GM18517 (cell line): ENCODE measurements around the gene OR4K13.

Experiments
- ATAC-seq: cut with Tn5 transposase; IDR thresholded peaks from one replicate; pipeline ENCODE4 v1.9.1; 2021; ENCODE audit warnings: mild to moderate bottlenecking, moderate library complexity; ENCODE audit not compliant: unreplicated experiment

The OR4K13 gene, protein sequence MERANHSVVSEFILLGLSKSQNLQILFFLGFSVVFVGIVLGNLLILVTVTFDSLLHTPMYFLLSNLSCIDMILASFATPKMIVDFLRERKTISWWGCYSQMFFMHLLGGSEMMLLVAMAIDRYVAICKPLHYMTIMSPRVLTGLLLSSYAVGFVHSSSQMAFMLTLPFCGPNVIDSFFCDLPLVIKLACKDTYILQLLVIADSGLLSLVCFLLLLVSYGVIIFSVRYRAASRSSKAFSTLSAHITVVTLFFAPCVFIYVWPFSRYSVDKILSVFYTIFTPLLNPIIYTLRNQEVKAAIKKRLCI

GRCh38 chr14:20035938-20036337, at the start of gene OR4K13:
Gene OR4K13, minus strand, starts transcription at chr14:20036038. Its CDS starts 1,280 bp downstream, at chr14:20034758.
- no peak for ATAC-seq

DNA sequence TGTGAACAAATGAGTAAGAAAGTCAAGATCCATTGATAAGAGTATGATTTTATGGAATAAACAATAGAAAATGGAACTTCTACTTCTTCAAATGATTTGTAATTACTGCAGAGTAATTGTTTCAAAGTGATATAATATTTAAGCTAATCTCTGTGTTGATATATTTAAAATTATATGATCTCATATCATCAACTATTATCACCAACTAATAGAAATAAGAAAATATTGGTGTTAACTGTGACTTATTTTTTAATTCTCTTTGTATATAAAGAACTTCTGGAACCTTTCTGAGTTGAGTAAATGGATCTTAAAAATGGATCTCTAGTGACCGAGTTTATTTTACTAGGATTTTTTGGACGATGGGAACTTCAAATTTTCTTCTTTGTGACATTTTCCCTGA, 23.9 kb upstream of the OR4K13 start, which contains the start of gene OR4L1:
OR4L1 (plus strand) TSS at position 301 of the 400 bp plus-strand sequence; CDS start at position 301, 0 bp downstream.
- ATAC-seq, result no peak

- ATAC-seq, result no peak
Observed at GRCh38 chr14:20048202-20048601, 12.4 kb upstream of the OR4K13 start.

GRCh38 chr14:20044243-20044642, 8.4 kb upstream of the OR4K13 start:
- no peak for ATAC-seq

GRCh38 chr14:20035449-20035848, 389 bp downstream of the OR4K13 start:
- no peak for ATAC-seq

DNA sequence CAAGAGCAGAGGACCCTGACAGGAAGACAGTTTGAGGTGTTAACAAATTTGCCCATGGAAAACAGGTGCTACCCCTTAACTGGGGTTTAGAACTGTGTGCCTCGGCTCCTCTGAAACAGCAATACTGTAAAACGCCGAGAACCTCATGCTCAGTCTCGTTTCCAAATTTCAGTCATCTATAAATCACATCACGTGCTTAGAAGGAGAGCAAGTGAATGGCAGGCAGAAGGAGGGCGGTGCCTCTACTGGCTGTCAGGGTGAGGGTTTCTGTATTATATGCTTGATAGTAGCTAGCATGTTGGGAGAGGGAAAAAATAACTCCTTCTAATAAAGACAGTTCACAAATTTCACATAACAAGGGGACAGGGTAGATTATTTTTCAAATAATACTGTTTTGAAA, 4.8 kb downstream of the OR4K13 start:
- no peak for ATAC-seq

DNA sequence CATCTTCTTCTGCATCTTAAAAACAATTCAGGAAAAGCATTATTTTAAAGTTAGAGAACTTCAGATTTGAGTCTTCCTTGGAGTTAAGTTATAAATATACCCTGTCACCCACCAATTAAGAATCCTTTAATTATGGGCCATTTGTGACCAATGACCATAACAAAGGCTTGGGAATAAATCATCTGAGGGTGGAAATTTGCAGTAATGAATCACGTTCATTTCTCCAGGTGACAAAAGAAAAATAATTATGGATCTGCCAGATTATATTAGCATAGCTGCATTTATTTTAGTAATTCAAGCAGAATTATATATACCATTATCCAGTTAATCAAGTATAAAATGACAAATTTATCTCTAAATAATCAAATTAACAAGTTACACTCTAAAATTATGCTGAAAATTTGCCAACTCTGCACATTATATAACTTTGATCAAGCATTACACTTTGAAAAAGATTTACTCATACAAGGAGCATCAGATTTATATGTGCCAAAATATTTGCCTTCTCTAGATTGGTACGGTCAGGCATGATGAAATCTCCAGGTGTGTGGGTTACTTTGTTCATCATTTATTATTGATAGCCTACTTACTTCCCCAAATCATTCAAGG, 16.5 kb downstream of the OR4K13 start, which contains the start of gene OR4K14:
OR4K14 (minus strand) TSS at position 51 of the 609 bp plus-strand sequence. CDS start 4,114 bp downstream, outside the sequence.
- no peak for ATAC-seq

- no peak for ATAC-seq
Observed at GRCh38 chr14:20008156-20008555, 27.7 kb downstream of the OR4K13 start.

DNA sequence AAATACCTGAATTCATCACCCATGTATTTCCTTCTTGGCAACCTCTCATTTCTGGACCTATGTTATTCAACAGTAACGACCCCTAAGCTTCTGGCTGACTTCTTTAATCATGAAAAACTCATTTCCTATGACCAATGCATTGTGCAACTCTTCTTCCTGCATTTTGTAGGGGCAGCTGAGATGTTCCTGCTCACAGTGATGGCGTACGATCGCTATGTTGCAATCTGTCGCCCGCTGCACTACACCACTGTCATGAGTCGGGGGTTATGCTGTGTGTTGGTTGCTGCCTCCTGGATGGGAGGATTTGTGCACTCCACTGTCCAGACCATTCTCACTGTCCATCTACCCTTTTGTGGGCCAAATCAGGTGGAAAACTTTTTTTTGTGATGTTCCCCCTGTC, 33.5 kb downstream of the OR4K13 start:
- no peak for ATAC-seq

DNA sequence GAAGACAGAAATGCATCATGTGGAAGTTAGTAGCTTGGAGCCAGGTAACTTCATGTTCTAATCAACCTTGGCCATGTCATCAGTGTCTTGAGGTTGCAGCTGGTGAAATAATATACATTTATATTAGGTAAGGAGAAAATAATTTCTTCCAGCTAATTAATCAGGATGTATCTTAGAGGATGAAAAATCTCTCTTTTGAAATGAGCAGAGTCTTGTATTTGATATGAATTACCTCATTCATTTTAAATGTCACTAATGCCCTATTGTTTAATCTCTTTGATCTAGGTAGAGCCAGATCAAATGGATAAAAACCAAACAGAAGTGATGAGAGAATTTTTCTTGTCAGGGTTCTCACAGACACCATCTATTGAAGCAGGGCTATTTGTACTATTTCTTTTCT, 34.0 kb downstream of the OR4K13 start, which contains the start of gene OR4Q2:
OR4Q2 (plus strand) TSS at position 301 of the 400 bp plus-strand sequence.
- no peak for ATAC-seq

DNA sequence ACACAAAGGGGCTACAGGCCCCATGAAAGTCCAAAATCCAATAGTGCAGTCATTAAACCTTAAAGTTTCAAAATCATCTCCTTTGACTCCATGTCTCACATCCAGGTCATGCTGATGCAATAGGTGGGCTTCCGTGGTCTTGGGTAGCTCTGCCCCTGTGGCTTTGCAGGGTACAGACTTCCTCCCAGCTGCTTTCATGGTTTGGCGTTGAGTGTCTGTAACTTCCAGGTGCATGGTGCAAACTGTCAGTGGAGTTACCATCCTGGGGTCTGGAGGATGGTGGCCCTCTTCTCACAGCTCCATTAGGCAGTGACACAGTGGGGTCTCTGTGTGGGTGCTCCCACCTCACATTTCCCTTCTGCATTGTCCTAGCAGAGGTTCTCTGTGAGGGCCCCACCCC, 42.4 kb downstream of the OR4K13 start:
- ATAC-seq, result no peak
